Activated CD4-positive, CD25-positive, alpha-beta regulatory T cell treated with anti-CD3 and anti-CD28 coated beads, Interleukin-2, amount 50 U/mL, for 72 hours (primary cell): ENCODE results near the gene LRRC61.

ENCODE experiments used
- DNase-seq: peaks from one replicate; pipeline ENCODE4 v3.0.0; 2021

LRRC61 gene

GRCh38 chr7:150357771-150358427 is 34.7 kb downstream of the LRRC61 start:
- no peak for DNase-seq

- DNase-seq: no peak
Measured at GRCh38 chr7:150358433-150358832, 35.3 kb downstream of the LRRC61 start.

- no peak for DNase-seq
Measured at GRCh38 chr7:150358988-150359621, 36.0 kb downstream of the LRRC61 start.

GRCh38 chr7:150359622-150360362 is 36.6 kb downstream of the LRRC61 start:
- no peak for DNase-seq

- no peak for DNase-seq
Measured at GRCh38 chr7:150360363-150361058, 37.4 kb downstream of the LRRC61 start.

- DNase-seq: no peak
Measured at GRCh38 chr7:150361402-150361801, 38.2 kb downstream of the LRRC61 start.

GRCh38 chr7:150361807-150362621 is 38.9 kb downstream of the LRRC61 start:
- DNase-seq: no peak

GRCh38 chr7:150363370-150363769 is 40.2 kb downstream of the LRRC61 start:
- DNase-seq: no peak

GRCh38 chr7:150363872-150364271 is 40.7 kb downstream of the LRRC61 start:
- no peak for DNase-seq

GRCh38 chr7:150365194-150365593 is 42.0 kb downstream of the LRRC61 start:
- no peak for DNase-seq

GRCh38 chr7:150365673-150366398 is 42.7 kb downstream of the LRRC61 start:
- DNase-seq: no peak

- DNase-seq: no peak
Measured at GRCh38 chr7:150367677-150368095, 44.5 kb downstream of the LRRC61 start.

- DNase-seq: peak; percentile 82
Measured at GRCh38 chr7:150368096-150368883, 45.1 kb downstream of the LRRC61 start, which contains the start of gene REPIN1. TSS of gene REPIN1 (plus strand) at chr7:150368822. CDS start at chr7:150369712, 890 bp downstream.

GRCh38 chr7:150368884-150369747 is 46.0 kb downstream of the LRRC61 start:
- peak; percentile 60 for DNase-seq

- DNase-seq: no peak
Measured at GRCh38 chr7:150369748-150370501, 46.8 kb downstream of the LRRC61 start.

GRCh38 chr7:150370612-150371071 is 47.5 kb downstream of the LRRC61 start:
- no peak for DNase-seq

GRCh38 chr7:150371131-150371995 is 48.2 kb downstream of the LRRC61 start:
- DNase-seq: no peak

- no peak for DNase-seq
Measured at GRCh38 chr7:150371996-150372270, 48.8 kb downstream of the LRRC61 start.
